Hepatocyte (in vitro differentiated cells): ENCODE data around the gene NFYC. TPM values are rescaled to one million over a fixed set of nuclear protein-coding genes. Genes with fewer than 3 reads are reported as not detected.
A peak's percentile ranks its signal among the peaks of the same experiment; 100 is the strongest.

Source experiments
- DNase-seq: peaks from one replicate; pipeline ENCODE4 v3.0.0-alpha.2; 2016; ENCODE audit warnings: low spot score
- H2AFZ ChIP-seq: fragments of 200-600 bp; sonication (generic); 2 replicates; pipeline ENCODE4 v1.6.0; 2016; ENCODE audit warnings: antibody characterized with exemption, mild to moderate bottlenecking
- H3K27ac ChIP-seq: fragments of 200-600 bp; sonication (generic); 2 replicates; pipeline ENCODE4 v1.5.1; 2016; ENCODE audit warnings: mild to moderate bottlenecking
- H3K27me3 ChIP-seq: fragments of 200-600 bp; sonication (generic); 2 replicates; pipeline ENCODE4 v1.6.1; 2016
- H3K36me3 ChIP-seq: fragments of 200-600 bp; sonication (generic); replicated peaks from 2 replicates; pipeline ENCODE4 v1.5.1; 2016; ENCODE audit warnings: low read depth; ENCODE audit not compliant: insufficient read depth
- H3K4me1 ChIP-seq: fragments of 200-600 bp; sonication (generic); 2 replicates; pipeline ENCODE4 v1.5.1; 2016; ENCODE audit warnings: mild to moderate bottlenecking, moderate library complexity; ENCODE audit not compliant: insufficient read depth
- H3K4me2 ChIP-seq: fragments of 200-600 bp; sonication (generic); 2 replicates; pipeline ENCODE4 v1.6.0; 2016
- H3K4me3 ChIP-seq: fragments of 200-600 bp; sonication (generic); 2 replicates; pipeline ENCODE4 v1.5.1; 2016; ENCODE audit warnings: mild to moderate bottlenecking
- H3K79me2 ChIP-seq: fragments of 200-600 bp; sonication (generic); 2 replicates; pipeline ENCODE4 v1.6.0; 2017; ENCODE audit warnings: mild to moderate bottlenecking
- H3K9me2 ChIP-seq: fragments of 200-600 bp; sonication (generic); replicated peaks from 2 replicates; pipeline ENCODE4 v1.6.0; 2017; ENCODE audit warnings: mild to moderate bottlenecking; ENCODE audit not compliant: insufficient read depth
- H3K9me3 ChIP-seq: fragments of 200-600 bp; sonication (generic); 2 replicates; pipeline ENCODE4 v1.5.1; 2016; ENCODE audit warnings: low read depth, mild to moderate bottlenecking
- H4K20me1 ChIP-seq: fragments of 200-600 bp; sonication (generic); 2 replicates; pipeline ENCODE4 v1.6.0; 2016; ENCODE audit warnings: mild to moderate bottlenecking; ENCODE audit not compliant: insufficient read depth, poor library complexity, severe bottlenecking
- CTCF ChIP-seq: fragments of 200-600 bp; sonication (generic); IDR thresholded peaks from 2 replicates; pipeline ENCODE4 v1.5.1; 2016; ENCODE audit warnings: antibody characterized with exemption, mild to moderate bottlenecking; ENCODE audit not compliant: poor library complexity
- EZH2 ChIP-seq: fragments of 200-600 bp; sonication (generic); IDR thresholded peaks from 2 replicates; pipeline ENCODE4 v1.6.1; 2016; ENCODE audit warnings: antibody characterized with exemption, mild to moderate bottlenecking, borderline replicate concordance
- EZH2phosphoT487 ChIP-seq: fragments of 200-600 bp; sonication (generic); IDR thresholded peaks from one replicate; pipeline ENCODE4 v1.6.1; 2018; ENCODE audit warnings: antibody characterized with exemption, mild to moderate bottlenecking, low read depth, moderate library complexity; ENCODE audit not compliant: unreplicated experiment, severe bottlenecking
- WGBS: methylation state at CpG from one replicate; pipeline ENCODE4 v1.1.6; 2016; ENCODE audit warnings: low lambda C conversion rate; ENCODE audit errors: missing lambda C conversion rate; 5-methylcytosine and 5-hydroxymethylcytosine counted together
- polyA plus RNA-seq: library from polyadenylated mRNA; unstranded; fragments of >200 nt; fragmentation: Nextera tagmentation; extraction: Ambion mirVana; gene quantifications from 2 replicates; pipeline ENCODE4 v1.2.1, GENCODE V29; 2016
- total RNA-seq: library from RNA; depleted of rRNA; stranded (reverse); fragments of >200 nt; gene quantifications from 2 replicates; pipeline ENCODE4 v1.2.3, GENCODE V29; 2014

The NFYC gene
- 38.6 and 44.1 TPM in 2 replicates for total RNA-seq
- 52.5 and 54.8 TPM in 2 replicates for polyA plus RNA-seq

- H3K4me1 ChIP-seq = peaks cover 18% of the 10 kb centered on the region
- peaks cover 14% of the 10 kb centered on the region for H4K20me1 ChIP-seq
- 1% methylated on average over 64 of the region's 84 CpGs for WGBS
- peak within 1 kb of the TSS; percentile 97 for H3K4me2 ChIP-seq
- H3K9me3 ChIP-seq = no peaks in the 10 kb centered on the region
- peak; percentile 100 for DNase-seq
- H3K4me3 ChIP-seq = peak within 1 kb of the TSS; percentile 72
- peaks cover 75% of the 10 kb centered on the region for H3K79me2 ChIP-seq
- H3K36me3 ChIP-seq = no peaks in the 10 kb centered on the region
- peak within 1 kb of the TSS; percentile 99 for H3K27ac ChIP-seq
- TF ChIP-seq CTCF (no peak), EZH2phosphoT487 (no peak), EZH2 (no peak)
- peak within 1 kb of the TSS; percentile 88 for H2AFZ ChIP-seq
- H3K27me3 ChIP-seq = no peaks in the 10 kb centered on the region
- H3K9me2 ChIP-seq = no peaks in the 10 kb centered on the region
Observed at GRCh38 chr1:40691538-40692428, at the start of gene NFYC. TSS of gene NFYC (plus strand) at chr1:40691704. CDS start at chr1:40738844, 47,140 bp downstream.

GRCh38 chr1:40645118-40645680 lies 46.3 kb upstream of the NFYC start:
- H4K20me1 ChIP-seq = no peaks in the 10 kb centered on the region
- 70% methylated on average over 5 of the region's 5 CpGs for WGBS
- H3K27me3 ChIP-seq = no peaks in the 10 kb centered on the region
- no peak overlapping the region for H3K4me3 ChIP-seq
- no peaks in the 10 kb centered on the region for H3K79me2 ChIP-seq
- H2AFZ ChIP-seq = no peak overlapping the region
- no peaks in the 10 kb centered on the region for H3K4me1 ChIP-seq
- no peaks in the 10 kb centered on the region for H3K9me3 ChIP-seq
- no peak overlapping the region for H3K4me2 ChIP-seq
- no peaks in the 10 kb centered on the region for H3K9me2 ChIP-seq
- TF ChIP-seq CTCF = no peak
- no peak for TF ChIP-seq EZH2phosphoT487
- no peak for TF ChIP-seq EZH2
- no peak overlapping the region for H3K27ac ChIP-seq
- no peaks in the 10 kb centered on the region for H3K36me3 ChIP-seq
- no peak for DNase-seq

GRCh38 chr1:40646315-40646714 lies 45.2 kb upstream of the NFYC start:
- Histone ChIP-seq H4K20me1 (no peaks in the 10 kb centered on the region), H3K4me1 (no peaks in the 10 kb centered on the region), H3K79me2 (no peaks in the 10 kb centered on the region), H3K27me3 (no peaks in the 10 kb centered on the region), H2AFZ (no peak overlapping the region), H3K4me3 (no peak overlapping the region), H3K4me2 (no peak overlapping the region), H3K9me2 (no peaks in the 10 kb centered on the region), H3K9me3 (no peaks in the 10 kb centered on the region), H3K27ac (no peak overlapping the region), H3K36me3 (no peaks in the 10 kb centered on the region)
- TF ChIP-seq CTCF (no peak), EZH2 (no peak), EZH2phosphoT487 (no peak)
- 86% methylated on average over 5 of the region's 5 CpGs for WGBS
- DNase-seq = no peak
